ENCODE results near the gene FAM47E.
"Not testable (repeated sequence)": the region's sequence is repeated elsewhere in the genome, so short reads cannot be mapped to it uniquely, and the experiment has no call there.

DNA sequence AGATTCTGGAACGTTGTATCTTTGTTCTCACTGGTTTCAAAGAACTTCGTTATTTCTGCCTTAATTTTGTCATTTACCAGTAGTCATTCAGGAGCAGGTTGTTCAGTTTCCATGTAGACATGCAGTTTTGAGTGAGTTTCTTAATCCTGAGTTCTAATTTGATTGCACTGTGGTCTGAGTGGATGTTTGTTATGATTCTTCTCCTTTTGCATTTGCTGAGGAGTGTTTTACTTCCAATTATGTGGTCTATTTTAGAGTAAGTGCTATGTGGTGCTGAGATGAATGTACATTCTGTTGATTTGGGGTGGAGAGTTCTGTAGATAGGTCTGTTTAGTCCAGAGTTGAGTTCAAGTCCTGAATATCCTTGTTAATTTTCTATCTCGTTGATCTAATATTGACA lies 36.3 kb downstream of the FAM47E start:
- not testable (repeated sequence) for TF ChIP-seq CTCF (IDR thresholded peaks at IDR 0.05; ENCODE audit: low read depth, low read length, poor library complexity, severe bottlenecking); EZH2phosphoT487 (IDR thresholded peaks at IDR 0.05; ENCODE audit: borderline replicate concordance, low read length)

All from DOHH2 (cell line).